Activated CD4-positive, alpha-beta T cell treated with anti-CD3 and anti-CD28 coated beads, Interleukin-2, amount 50 U/mL, for 1 hour (primary cell): Measurements from ENCODE around the gene PLCB2.

Experiments used
- DNase-seq: peaks from one replicate; pipeline ENCODE4 v3.0.0-alpha.2; 2020

PLCB2 gene

DNA sequence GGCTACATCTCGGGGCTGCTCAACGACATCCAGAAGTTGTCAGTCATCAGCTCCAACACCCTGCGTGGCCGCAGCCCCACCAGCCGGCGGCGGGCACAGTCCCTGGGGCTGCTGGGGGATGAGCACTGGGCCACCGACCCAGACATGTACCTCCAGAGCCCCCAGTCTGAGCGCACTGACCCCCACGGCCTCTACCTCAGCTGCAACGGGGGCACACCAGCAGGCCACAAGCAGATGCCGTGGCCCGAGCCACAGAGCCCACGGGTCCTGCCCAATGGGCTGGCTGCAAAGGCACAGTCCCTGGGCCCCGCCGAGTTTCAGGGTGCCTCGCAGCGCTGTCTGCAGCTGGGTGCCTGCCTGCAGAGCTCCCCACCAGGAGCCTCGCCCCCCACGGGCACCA lies 41.9 kb downstream of the PLCB2 start:
- DNase-seq: no peak

DNA sequence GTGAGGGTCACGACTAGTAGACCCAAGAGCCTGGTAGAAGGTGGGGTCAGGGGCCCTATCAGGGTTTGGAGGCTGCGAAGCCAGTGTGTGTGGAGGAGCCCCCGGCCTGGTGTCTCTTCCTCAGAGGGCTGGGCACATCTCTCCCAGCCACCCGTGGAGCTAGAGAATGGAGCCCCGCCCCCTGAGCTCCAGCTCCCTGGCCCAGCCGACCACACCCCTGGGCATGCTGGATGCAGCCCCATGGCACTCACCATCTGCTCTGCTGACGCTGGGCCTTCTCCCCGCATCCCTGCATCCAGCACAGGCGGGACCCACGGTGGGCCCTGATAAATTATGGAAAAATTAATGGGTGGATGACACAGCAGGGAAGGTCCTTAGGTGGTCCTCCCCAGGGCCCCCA lies 42.4 kb downstream of the PLCB2 start:
- no peak for DNase-seq

DNA sequence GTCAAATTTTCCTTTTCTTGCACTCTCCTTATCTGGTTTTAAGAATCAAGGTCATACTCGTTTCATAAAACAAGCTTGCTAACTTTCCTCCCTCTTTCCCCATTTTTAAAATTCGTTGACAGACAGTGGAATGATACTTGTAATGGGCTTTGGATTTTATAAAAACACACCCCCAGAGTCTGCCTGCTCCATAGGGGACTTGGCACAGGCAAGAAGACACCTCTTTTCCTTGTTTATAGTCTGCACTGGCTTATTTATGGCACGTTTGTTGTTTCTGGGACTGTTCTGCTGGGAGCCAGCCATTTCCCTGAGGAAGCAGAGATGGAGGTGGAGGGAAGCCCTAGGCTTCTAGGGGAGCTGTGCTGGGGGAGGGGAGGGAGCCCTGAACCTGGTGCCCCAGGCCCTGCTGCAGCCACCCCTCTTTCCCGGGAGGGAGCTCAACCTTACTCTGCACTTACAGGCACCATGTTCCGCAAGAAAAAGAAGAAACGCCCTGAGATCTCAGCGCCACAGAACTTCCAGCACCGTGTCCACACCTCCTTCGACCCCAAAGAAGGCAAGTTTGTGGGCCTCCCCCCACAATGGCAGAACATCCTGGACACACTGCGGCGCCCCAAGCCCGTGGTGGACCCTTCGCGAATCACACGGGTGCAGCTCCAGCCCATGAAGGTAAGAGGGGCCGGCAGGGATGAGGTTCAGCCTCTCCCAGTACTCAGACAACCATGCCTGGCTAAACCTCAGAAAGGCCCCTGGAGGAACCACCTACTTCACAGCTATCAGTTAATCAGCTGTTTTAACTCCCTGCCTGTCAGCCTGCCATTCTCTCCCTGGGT lies 43.2 kb downstream of the PLCB2 start:
- no peak for DNase-seq

DNA sequence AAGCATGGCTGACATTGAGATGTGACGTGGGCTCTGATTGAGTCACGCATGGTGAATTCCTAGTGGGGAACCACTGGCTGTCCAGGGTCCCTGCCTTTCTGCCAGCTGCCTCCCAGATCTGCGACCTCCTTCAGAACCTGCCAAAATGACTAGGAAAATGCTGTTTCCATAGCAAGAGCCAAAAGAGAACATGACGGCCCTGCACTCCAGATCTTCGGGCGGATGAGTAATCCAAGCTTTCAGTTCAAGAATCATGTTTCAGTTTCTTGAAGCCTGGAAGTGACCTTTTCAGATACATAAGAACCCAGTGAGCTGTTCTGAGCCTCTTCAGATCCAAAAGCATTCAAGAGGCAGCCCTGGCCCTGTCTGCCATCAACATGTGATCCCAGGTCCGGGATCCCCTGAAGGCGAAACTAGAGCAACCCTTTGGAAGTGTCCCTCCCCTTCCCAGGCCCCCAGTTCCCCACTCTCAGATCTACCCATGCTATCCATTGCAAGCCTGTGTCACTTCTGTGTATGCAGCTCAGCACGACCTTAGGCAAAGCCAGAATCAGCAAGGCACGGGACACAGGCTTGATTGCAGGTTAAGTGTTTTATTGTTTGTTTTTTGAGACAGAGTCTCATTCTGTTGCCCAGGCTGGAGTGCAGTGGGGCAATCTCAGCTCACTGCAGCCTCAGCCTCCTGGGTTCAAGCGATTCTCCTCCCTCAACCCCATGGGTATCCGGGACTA lies 44.5 kb downstream of the PLCB2 start:
- DNase-seq: no peak

DNA sequence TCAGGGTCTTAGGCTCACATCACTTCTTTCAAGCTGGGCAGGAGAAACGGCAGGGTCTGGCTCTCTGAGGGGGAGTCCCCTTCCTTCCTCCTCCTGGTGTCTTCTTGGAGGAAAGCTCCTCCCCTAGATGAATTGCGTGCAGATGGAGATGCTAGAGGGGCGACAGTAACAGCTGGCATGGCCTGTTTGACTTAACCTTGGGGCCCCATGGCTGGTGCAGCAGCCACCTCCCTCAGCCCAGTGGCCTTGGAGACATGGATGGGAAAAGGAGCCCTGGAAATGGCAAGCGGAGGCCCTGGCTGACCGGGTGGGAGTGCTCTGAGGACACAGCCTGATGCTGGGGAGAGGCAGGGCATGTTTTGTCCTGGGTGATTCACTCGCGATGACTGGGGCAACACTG lies 48.7 kb downstream of the PLCB2 start:
- no peak for DNase-seq

DNA sequence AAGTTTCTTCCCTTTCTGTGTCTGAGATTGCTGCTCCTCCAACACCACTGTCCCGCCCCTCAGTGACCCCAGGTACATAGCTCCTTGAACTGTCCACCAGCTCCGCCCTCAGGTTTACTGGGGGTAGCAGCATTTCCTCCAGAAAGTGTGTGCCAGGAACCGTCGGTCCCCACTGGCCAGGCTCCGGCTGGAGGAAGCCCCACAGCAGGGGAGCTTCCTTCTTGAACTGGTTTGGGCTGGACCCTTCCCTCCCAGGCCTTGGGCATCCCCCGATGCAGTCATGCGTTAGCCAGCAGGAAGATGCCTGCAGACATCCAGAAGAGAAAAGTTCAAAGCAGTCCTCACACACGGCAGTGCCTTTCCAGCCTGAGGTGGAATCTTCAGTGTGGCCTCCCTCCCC lies 49.2 kb downstream of the PLCB2 start:
- DNase-seq: no peak

DNA sequence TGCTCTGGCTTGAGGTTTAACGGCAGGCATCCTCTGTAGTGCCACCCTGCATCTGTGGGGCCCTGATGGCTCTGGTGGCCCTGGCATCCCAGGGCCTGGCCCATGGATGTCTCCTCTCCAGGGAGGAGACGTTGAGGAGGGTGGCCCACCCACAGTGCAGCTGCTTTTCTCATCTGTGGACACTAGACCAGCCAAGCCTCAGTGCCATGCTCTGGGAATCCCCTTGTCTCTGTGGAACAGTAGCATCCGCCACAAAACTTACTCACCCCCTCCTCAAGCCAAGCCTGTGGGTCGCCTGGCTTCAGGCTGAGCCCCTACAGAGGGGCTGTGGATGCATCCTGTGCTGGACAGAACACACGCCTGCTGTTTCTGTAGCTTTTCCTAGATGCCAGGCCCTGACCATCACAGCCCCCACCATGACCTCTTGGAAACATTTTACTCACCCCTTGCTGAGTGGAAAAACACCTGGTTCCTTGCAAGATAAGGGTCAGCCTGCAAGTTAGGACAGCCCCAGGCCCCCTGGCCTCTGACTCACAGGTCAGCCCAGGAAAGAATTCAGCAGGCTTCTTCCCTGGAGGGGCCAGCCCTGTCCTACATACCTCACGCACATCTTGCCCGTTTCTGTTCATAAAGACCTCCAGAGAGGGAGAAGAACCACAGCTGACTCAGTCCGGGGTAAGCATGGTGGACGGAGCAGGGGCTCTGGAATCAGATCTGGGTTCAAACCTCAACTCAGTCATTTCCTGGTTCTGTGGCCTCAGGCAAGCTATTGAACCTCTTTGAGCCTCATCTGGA lies 49.9 kb downstream of the PLCB2 start:
- no peak for DNase-seq

DNA sequence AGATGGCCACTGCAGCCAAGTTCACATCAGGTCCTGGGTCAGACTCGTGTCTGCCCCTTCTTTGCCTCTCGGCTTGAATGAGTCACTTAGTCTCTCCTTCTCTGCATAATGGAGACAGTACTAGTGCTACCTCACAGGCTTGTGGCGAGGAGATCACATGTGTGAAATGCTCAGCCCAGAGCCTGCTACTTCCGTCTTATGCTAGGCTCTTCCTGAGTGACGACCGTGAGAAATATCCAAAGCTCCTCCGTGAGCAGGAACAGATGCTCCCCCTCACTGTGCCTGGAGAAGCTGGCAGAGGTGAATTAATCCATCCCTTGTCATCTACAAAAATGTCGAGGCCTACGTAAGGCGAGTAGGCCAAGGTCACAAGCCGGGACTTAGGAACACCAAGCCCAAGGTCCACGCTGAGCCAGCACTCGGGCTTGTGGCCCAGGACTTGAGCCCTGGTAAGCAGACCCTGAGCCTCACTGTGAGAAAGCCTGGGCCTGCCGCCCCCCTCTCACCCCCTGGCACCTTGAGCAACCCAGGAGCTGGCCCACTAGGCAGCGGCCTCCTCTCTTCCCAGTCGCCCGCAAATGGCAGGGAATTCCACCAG lies 51.0 kb downstream of the PLCB2 start:
- DNase-seq: no peak

DNA sequence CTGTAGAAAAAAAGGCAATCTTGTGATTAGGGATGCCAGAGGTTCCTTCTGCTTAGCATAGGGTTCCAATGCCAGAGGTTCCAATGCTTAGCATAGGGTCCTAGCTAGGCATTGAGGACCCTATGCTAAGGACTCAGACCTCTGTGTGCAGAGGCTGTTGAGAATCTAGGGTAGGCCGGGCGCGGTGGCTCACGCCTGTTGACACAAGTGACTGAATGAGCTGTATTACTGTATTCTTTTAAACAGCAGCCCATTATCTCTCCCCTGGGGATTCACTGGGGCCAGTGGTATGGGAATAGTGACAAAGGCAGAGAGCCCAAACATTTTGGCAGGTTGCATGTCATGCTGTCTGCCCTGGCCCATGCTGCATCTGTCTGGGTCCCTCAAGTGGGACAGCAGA lies 52.7 kb downstream of the PLCB2 start:
- DNase-seq: no peak

DNA sequence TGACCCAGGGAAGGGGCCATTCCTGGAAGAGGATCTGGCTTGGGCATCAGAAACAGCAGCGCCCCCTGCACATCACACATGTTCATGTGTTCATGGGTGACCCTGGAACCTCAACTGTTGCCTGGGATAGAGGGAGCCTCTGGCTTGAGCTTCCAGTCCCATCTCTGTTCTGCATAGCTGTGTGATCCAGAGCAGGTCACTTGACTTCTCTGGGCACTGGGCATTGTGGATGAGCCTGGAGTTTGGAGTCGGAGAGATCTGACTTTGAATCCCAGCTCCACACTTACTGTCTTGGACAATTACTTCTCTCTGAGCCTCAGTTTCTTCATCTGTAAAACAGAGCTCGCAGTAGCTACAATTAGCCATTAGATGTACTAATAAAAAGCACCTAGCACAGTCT lies 53.3 kb downstream of the PLCB2 start:
- no peak for DNase-seq

DNA sequence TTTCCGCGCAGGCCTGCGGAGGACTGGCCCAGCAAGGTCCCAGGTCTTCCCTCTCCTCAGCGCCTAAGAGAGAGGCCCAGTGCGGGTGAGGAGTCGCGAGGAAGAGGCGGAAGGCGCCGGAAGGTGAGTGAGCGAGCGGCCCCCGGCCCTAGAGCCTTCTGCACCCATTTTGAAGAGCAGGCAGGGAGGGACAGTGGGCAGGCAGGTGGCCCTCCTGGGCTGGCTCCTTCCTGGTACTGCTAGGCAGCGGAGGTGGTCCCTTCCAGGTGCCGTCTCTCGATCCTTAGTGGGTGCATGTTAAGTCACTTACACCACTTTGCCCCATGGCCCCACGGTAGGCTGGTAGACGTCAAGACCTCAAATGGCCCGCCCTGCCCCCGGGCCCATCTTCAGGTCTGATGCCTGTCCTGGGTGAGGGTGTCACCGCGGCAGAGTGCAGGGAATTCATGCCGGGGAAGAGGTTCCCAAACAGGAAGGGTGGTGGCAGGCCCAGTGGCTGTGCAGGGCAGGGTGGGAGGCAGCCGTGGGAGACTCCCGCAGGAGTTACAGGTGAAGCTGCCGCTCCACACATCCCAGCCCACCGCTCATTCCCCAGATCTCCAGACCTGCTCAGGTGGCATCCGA lies 54.5 kb downstream of the PLCB2 start:
- DNase-seq: no peak

DNA sequence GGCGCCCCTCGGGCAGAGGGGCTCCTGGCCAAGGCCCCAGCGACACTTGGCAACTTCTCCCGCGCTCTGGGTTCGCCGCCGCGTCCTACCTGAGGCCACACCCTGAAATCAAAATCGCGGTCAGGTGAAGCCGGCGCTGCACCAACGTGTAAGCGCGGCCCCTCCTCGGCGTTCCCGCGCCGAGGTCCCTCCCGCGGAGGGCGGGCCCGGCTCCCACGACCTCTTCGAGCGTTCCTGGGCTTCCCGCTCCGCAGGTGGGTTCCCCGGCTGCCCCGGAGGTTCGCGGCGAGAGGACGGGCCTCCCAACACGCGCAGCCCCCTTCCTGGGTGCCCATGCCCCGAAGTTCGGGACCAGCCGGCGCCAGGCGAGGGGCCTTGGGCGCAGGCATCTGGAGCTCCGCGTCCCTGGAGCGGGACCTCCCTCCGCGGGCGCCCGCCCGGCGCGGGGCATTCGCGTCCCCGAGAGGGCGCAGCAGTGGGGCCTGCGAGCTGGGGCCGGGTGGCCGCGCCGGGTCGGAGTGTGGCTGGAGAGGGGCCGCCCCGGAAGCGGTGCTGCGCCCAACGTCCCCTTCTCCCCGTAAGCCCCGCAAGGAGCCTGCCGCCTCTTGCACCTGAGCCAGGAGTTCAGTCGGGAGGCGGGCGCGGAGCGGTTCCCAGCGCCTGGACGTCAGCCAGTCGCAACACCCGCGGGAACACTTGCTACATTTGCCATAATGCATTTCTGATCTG lies 55.1 kb downstream of the PLCB2 start:
- DNase-seq: no peak

DNA sequence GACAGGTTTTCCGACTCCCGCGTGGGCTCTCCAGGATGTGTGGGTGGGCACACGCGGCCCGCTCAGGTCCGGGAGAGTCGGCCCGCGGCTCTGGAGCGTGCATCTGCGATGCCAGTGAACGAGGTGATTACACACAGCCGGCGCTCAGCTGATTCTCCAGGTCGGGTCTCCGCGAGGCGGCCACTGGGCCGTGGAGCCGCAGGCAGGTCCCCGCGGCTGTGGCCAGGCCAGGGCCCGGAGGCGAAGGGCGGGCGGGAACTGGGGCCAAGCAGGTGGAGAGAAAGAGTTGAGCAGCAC lies 55.6 kb downstream of the PLCB2 start:
- DNase-seq: no peak

DNA sequence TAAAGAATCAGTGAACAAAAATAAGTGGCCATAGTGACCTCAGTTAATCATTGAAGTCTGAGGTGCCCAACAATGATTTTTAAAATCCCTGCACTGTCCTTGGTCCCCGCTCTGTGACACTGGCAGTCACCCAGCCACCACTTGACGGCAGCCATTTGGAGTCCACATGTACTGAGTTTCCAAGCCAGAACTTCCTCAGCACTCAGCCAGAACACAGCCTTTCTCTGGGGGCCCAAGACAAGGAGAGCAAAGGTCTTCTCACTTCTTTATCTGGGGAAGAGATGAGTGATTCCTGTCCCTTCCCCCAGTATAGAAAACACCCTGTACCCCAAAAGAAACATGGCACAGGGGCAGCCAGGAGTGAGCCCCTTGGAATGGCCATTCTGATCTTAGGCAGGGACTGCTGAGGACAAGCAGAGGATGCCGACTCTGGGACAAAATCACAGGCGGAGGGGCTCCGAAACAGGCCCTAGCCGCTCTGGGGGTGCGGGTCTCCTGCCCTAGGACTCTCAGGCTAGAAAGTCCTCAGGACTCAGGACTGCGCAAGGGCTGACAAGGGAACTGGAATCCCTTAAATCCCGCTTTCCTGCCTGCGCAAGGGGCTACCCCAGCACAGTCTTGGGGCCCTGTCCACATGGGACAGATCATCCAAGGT lies 56.1 kb downstream of the PLCB2 start:
- DNase-seq: no peak

DNA sequence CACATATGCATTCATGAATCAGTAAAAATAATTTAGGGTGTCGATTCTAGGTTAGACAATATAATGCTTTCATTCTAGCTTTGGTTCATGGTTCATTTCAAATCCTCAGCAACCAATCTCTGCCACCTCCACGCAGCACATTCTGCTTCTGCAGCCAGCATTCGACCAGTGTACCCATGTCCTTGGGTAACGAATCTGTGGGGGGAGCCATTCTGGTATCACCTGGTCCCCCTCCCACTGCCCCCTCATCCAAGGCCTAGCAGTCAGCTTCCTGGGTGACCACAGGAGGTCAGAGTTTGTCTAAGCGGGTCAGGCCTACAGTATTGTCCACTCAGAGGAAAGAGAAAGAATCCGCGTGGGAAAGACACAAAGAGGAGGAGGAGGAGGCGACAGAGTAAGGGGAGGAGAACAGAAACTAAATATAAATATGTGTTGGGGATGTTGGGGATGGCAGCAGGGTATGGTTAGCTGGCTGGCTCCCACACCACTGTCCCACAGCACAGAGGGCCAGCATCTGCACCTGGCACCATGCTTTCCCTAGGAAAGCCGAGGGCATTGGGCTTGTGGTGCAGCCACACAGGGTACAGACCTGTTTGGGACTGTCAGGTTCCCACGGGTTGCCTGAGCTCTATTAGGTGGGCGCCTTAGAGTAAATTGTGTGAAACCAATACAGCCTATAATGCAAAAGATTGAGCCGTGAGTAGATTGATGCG lies 56.8 kb downstream of the PLCB2 start:
- DNase-seq: no peak

DNA sequence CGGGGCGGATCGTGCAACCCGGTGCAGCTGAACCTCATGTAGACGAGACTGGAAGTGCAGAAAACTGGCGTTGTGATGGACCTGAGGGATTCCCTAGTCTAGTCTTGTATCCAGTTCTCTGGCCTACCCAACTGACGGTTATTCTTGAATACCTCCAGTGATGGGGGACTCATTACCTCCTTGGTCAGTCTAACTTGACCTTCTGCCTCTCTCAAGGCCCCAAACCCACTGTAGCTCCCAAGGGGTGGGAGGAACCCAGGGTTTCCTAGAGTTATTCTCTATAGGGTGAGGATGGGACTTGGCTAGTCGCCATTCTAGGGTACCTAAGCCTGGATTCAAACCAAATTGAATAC lies 57.5 kb downstream of the PLCB2 start:
- no peak for DNase-seq

DNA sequence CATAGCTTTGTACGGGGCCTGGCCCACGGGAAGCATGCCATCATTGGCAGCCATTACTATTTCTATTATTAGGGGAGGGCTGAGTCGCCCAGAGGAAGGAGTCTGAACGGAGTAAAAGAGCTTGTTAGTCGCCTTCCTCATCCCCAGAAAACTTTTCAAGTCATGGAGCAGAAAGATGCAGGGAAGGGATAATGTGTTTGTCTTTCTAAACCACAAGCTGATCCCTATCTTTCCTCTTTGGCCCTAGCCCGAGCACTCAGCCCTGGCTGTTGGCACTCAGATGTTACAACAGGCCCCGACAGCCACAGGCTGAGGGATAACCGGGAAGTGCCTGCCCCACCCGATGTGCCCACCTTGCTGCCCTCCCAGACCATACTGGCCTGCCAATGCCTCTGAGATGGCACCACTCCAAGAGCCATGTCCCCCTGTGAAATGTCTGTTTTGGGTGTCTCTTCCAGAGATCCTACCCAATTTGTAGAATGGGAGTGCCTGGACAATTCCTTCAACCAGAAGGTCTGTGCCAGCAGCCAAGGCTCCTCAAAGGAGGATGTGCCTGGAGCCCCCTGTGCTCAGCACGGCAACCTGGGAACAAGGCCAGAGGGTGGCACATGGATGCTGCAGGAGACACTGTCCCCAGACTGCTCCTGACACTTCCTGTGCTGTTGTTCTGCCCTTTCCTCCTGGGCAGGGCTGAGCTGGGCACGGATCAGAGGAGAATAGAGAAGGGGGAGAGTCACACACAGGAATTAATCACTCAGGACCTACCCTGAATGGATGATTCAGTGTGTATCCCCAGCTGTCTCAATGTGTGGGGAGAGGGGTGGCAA lies 58.0 kb downstream of the PLCB2 start:
- DNase-seq: no peak

DNA sequence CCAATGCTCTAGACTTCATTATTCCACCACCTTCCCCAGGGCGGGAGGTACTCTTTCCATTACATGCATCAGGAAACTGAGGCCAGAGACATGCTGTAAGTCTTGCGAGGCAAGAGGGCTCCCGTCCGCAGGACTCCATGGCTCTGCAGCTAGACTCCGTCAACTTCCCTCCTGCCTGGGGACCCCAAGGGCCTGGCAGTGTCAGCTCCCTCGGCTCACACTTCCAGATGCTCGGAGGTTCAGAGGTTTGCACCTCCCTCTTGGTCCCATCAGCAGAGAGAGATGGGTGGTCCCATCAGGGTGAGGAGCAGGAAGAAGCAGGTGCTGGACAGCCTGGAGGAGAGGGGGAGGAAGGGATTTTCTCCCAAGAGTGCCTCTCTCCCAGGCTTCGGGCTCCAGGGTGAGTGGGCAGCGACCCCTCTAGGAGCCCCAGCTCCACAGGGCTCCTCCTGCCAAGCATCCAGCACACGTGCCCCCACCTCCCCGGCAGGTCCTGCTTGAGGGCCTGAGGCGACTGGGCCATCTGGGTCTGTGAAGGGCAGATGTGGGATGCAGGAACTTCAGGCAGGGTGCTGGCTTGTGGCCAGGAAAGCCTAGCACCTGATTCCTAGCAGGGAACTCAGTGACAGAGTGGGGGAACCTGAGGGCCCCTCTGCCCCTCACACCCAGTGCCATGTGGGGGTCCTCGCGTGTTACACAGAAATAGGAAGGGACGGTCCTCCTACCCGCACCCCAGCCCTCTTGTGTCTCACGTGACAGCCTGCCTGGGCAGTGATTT lies 59.5 kb downstream of the PLCB2 start:
- DNase-seq: no peak

DNA sequence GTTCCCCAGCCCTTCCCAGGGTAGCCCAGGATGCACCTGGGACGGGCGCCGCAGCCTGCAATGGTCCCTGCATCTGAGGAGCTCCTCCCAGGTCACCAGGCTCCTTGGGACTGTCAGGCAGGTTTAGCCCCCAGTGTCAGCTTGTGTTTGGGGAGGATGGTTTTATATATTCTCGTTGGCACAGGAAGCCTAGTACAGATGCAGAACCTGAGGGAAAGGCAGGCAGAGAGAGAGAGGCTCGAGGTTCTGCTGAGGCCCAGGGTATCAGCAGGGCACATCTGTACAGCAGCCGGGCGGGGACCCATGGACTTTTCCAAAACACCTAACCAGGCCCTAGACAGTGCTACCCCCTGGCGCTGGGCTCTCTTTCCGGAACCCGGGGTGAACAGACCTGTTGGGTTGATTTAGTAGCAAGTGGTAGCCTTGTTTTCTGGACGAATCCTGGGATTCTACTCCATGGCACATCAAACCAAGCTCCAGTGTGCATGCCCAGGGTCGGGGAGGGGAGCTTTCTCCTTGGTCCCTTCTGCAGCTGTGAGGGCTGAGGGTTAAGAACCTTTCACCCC lies 60.2 kb downstream of the PLCB2 start:
- DNase-seq: no peak
